Esophagus squamous epithelium (tissue), 5 donors: ENCODE measurements around the gene ARHGAP27. TPM values are rescaled to one million over a fixed set of nuclear protein-coding genes. Genes with fewer than 3 reads are reported as not detected.
"Not testable (repeated sequence)": the region's sequence is repeated elsewhere in the genome, so short reads cannot be mapped to it uniquely, and the experiment has no call there.

Experiments
- DNase-seq: peaks from one replicate; lab custom pipeline; 2025; lab: John Stamatoyannopoulos, UW
- H3K27ac ChIP-seq, 4 donors: fragments of 200-600 bp; sonication (generic); one replicate each; pipeline ENCODE4 v1.5.1; 2016 to 2019; ENCODE audit warnings: mild to moderate bottlenecking in 1 of 4
- H3K27me3 ChIP-seq, 4 donors: fragments of 200-600 bp; sonication (generic); 1 replicate in 3 of 4; 2 replicates in 1 of 4; pipeline versions ENCODE4 v1.5.1 to v1.6.0; 2017 to 2021; ENCODE audit warnings: antibody characterized with exemption in 1 of 4
- H3K36me3 ChIP-seq, 3 donors: fragments of 200-600 bp; sonication (generic); one replicate each; pipeline ENCODE4 v1.5.1; 2016 to 2019
- H3K4me1 ChIP-seq, 3 donors: fragments of 200-600 bp; sonication (generic); one replicate each; pipeline ENCODE4 v1.5.1; 2017 to 2019
- H3K4me3 ChIP-seq, 4 donors: fragments of 200-600 bp; sonication (generic); 1 replicate in 3 of 4; 2 replicates in 1 of 4; pipeline ENCODE4 v1.5.1; 2016 to 2019; ENCODE audit warnings: mild to moderate bottlenecking in 2 of 4, moderate library complexity in 1 of 4
- H3K9me3 ChIP-seq, 3 donors: fragments of 200-600 bp; sonication (generic); one replicate each; pipeline ENCODE4 v1.5.1; 2016 to 2019
- CTCF ChIP-seq, 6 experiments: fragments of 450-650 bp in 4 of 6; fragments of 200-600 bp in 2 of 6; sonication (generic) in 2 of 6; IDR thresholded peaks; one replicate each; pipeline ENCODE4 v1.5.1; 2016 to 2019; ENCODE audit warnings: antibody characterized with exemption in 6 of 6, mild to moderate bottlenecking in 4 of 6, moderate library complexity in 4 of 6
- POLR2A ChIP-seq, 4 donors: fragments of 450-650 bp; IDR thresholded peaks; one replicate each; pipeline ENCODE4 v1.6.1; 2017; ENCODE audit warnings: antibody characterized with exemption in 4 of 4, mild to moderate bottlenecking in 4 of 4, moderate library complexity in 3 of 4
- WGBS, 2 donors: methylation state at CpG; one replicate each; pipeline ENCODE4 v1.1.5; 2018; 5-methylcytosine and 5-hydroxymethylcytosine counted together
- intact Hi-C: fragments of 100-400 bp; cut with DNase I; formaldehyde crosslinking; loops from one replicate; pipeline ENCODE4 v1.15.0; 2022
- total RNA-seq, 4 donors: library from RNA; depleted of rRNA; stranded (reverse); fragments of >200 nt; gene quantifications; one replicate each; pipeline ENCODE4 v1.1.0, GENCODE V29; 2016
- donor health status: DM: yes; HTN: yes; CAD: no.

ARHGAP27 gene
- total RNA-seq, 4 donors from 2014 or later = 37.7 to 146 (median 103) TPM

GRCh38 chr17:45453731-45454130 is 21.1 kb upstream of the ARHGAP27 start:
- H3K9me3 ChIP-seq, intact Hi-C loops, H3K27me3 ChIP-seq, H3K4me1 ChIP-seq, H3K4me3 ChIP-seq, DNase-seq, H3K27ac ChIP-seq: not testable (repeated sequence)
- H3K36me3 ChIP-seq = peaks cover 0 to 87% (median 0%) of the 10 kb centered on the region in 3 donors
- peak in 1 of 6 experiments; percentile 7 for TF ChIP-seq CTCF (IDR thresholded peaks at IDR 0.05)
- WGBS, 2 donors = 100% methylated on average over 1 of the region's 17 CpGs; no CpG with 5 or more reads in 1 of the 2 donors

- peaks cover 0 to 86% (median 0%) of the 10 kb centered on the region in 3 donors for H3K36me3 ChIP-seq
- H3K4me3 ChIP-seq, H3K27ac ChIP-seq, H3K9me3 ChIP-seq, DNase-seq, intact Hi-C loops, H3K27me3 ChIP-seq, H3K4me1 ChIP-seq: not testable (repeated sequence)
- 100% methylated on average over 2 of the region's 7 CpGs; no CpG with 5 or more reads in 1 of the 2 donors for WGBS, 2 donors
Observed at GRCh38 chr17:45453225-45453534, 20.5 kb upstream of the ARHGAP27 start.

- WGBS, 2 donors = 73 to 75% methylated on average over 8 of the region's 9 CpGs
- H3K9me3 ChIP-seq, H3K27ac ChIP-seq, intact Hi-C loops, H3K27me3 ChIP-seq, H3K4me1 ChIP-seq, H3K4me3 ChIP-seq, DNase-seq: not testable (repeated sequence)
- peaks cover 0 to 87% (median 0%) of the 10 kb centered on the region in 3 donors for H3K36me3 ChIP-seq
Observed at GRCh38 chr17:45452329-45453224, 19.9 kb upstream of the ARHGAP27 start.

- intact Hi-C loops, H3K27ac ChIP-seq, H3K9me3 ChIP-seq, DNase-seq, H3K4me3 ChIP-seq, H3K27me3 ChIP-seq: not testable (repeated sequence)
- no CpG with 5 or more reads among the region's 10 CpGs for WGBS, 2 donors
- Histone ChIP-seq H3K4me1 (peaks cover 0 to 18% (median 8%) of the 10 kb centered on the region in 3 donors), H3K36me3 (peaks cover 0 to 85% (median 0%) of the 10 kb centered on the region in 3 donors)
Observed at GRCh38 chr17:45451660-45452059, 19.0 kb upstream of the ARHGAP27 start.

- Histone ChIP-seq H3K36me3 (peaks cover 0 to 80% (median 0%) of the 10 kb centered on the region in 3 donors), H3K4me3 (no peak overlapping the region), H3K27me3 (no peaks in the 10 kb centered on the region), H3K4me1 (peaks cover 0 to 23% (median 8%) of the 10 kb centered on the region in 3 donors), H3K27ac (no peak overlapping the region), H3K9me3 (no peaks in the 10 kb centered on the region)
- TF ChIP-seq POLR2A (IDR thresholded peaks at IDR 0.05) (no peak), CTCF (IDR thresholded peaks at IDR 0.05) (peak in 1 of 6 experiments; percentile 6)
- DNase-seq = no peak
- WGBS, 2 donors = 85 to 100% methylated on average over 4 to 6 of the region's 8 CpGs
- intact Hi-C loops = no loop called here
Observed at GRCh38 chr17:45451131-45451530, 18.5 kb upstream of the ARHGAP27 start.

- peaks cover 0 to 82% (median 0%) of the 10 kb centered on the region in 3 donors for H3K36me3 ChIP-seq
- 96 to 100% methylated on average over 1 of the region's 1 CpG for WGBS, 2 donors
- H3K4me3 ChIP-seq, DNase-seq, H3K9me3 ChIP-seq, H3K27me3 ChIP-seq, H3K27ac ChIP-seq, intact Hi-C loops: not testable (repeated sequence)
- peaks cover 0 to 31% (median 8%) of the 10 kb centered on the region in 3 donors for H3K4me1 ChIP-seq
Observed at GRCh38 chr17:45449708-45450329, 17.1 kb upstream of the ARHGAP27 start.

GRCh38 chr17:45449260-45449659 is 16.6 kb upstream of the ARHGAP27 start:
- Histone ChIP-seq H3K36me3 (peaks cover 0 to 82% (median 0%) of the 10 kb centered on the region in 3 donors), H3K4me1 (peaks cover 0 to 31% (median 8%) of the 10 kb centered on the region in 3 donors)
- DNase-seq, H3K27ac ChIP-seq, H3K4me3 ChIP-seq, H3K27me3 ChIP-seq, H3K9me3 ChIP-seq, intact Hi-C loops: not testable (repeated sequence)
- 96 to 97% methylated on average over 1 of the region's 1 CpG for WGBS, 2 donors

- H3K9me3 ChIP-seq, H3K4me3 ChIP-seq, intact Hi-C loops, H3K27me3 ChIP-seq, DNase-seq: not testable (repeated sequence)
- peaks cover 0 to 82% (median 0%) of the 10 kb centered on the region in 3 donors for H3K36me3 ChIP-seq
- peak overlapping the region in 3 of 4 donors; percentile 51 to 77 (median 70) for H3K27ac ChIP-seq
- H3K4me1 ChIP-seq = peaks cover 0 to 31% (median 8%) of the 10 kb centered on the region in 3 donors
- WGBS, 2 donors = no CpG with 5 or more reads among the region's 1 CpG
Observed at GRCh38 chr17:45448483-45448882, 15.8 kb upstream of the ARHGAP27 start.

GRCh38 chr17:45448066-45448465 is 15.4 kb upstream of the ARHGAP27 start:
- H3K9me3 ChIP-seq, DNase-seq, intact Hi-C loops, H3K27me3 ChIP-seq, H3K4me3 ChIP-seq: not testable (repeated sequence)
- Histone ChIP-seq H3K36me3 (peaks cover 0 to 81% (median 0%) of the 10 kb centered on the region in 3 donors), H3K27ac (peak overlapping the region in 3 of 4 donors; percentile 51 to 77 (median 70)), H3K4me1 (peaks cover 0 to 31% (median 8%) of the 10 kb centered on the region in 3 donors)
- 78 to 79% methylated on average over 6 to 7 of the region's 7 CpGs for WGBS, 2 donors

- H3K4me1 ChIP-seq = peaks cover 0 to 31% (median 8%) of the 10 kb centered on the region in 3 donors
- H3K27me3 ChIP-seq, DNase-seq, intact Hi-C loops, H3K4me3 ChIP-seq, H3K9me3 ChIP-seq: not testable (repeated sequence)
- WGBS, 2 donors = 64 to 69% methylated on average over 12 to 13 of the region's 14 CpGs
- H3K27ac ChIP-seq = peak overlapping the region; percentile 4 to 77 (median 72)
- peaks cover 0 to 79% (median 0%) of the 10 kb centered on the region in 3 donors for H3K36me3 ChIP-seq
Observed at GRCh38 chr17:45447650-45448049, 15.0 kb upstream of the ARHGAP27 start.
